Mesothelial cell of epicardium (in vitro differentiated cells): ENCODE results near the gene GLI1. TPM values are rescaled to one million over a fixed set of nuclear protein-coding genes. Genes with fewer than 3 reads are reported as not detected.

ENCODE experiments used
- DNase-seq, 2 experiments: peaks; one replicate each; pipeline ENCODE4 v3.0.0; 2021; ENCODE audit warnings: low spot score in 2 of 2; ENCODE audit not compliant: unreplicated experiment in 2 of 2
- H3K27ac Mint-ChIP-seq: 2 replicates; pipeline ENCODE4 v1.8.0; 2021; ENCODE audit warnings: mixed read lengths
- H3K27me3 Mint-ChIP-seq: 2 replicates; pipeline ENCODE4 v1.8.0; 2021; ENCODE audit warnings: low read depth, mixed read lengths
- H3K36me3 Mint-ChIP-seq: 2 replicates; pipeline ENCODE4 v1.8.0; 2021; ENCODE audit warnings: mixed read lengths
- H3K4me1 Mint-ChIP-seq: 2 replicates; pipeline ENCODE4 v1.8.0; 2021; ENCODE audit warnings: mixed read lengths
- H3K4me3 Mint-ChIP-seq: 2 replicates; pipeline ENCODE4 v1.8.0; 2021; ENCODE audit warnings: mild to moderate bottlenecking, moderate library complexity, mixed read lengths
- H3K9me3 Mint-ChIP-seq: 2 replicates; pipeline ENCODE4 v1.8.0; 2021; ENCODE audit warnings: mixed read lengths
- total RNA-seq: library from RNA; stranded (reverse); gene quantifications from 3 replicates; pipeline ENCODE4 v1.2.1, GENCODE V29; 2021
- TF ChIP-seq, protein P1 (sequence below): fragments of 200-600 bp; sonication (generic); IDR thresholded peaks from one replicate; pipeline ENCODE4 v1.5.0; 2021; ENCODE audit warnings: antibody characterized with exemption; ENCODE audit not compliant: unreplicated experiment

The GLI1 gene
- total RNA-seq, 1 donor from 2014 or later: 10.1 TPM

DNA sequence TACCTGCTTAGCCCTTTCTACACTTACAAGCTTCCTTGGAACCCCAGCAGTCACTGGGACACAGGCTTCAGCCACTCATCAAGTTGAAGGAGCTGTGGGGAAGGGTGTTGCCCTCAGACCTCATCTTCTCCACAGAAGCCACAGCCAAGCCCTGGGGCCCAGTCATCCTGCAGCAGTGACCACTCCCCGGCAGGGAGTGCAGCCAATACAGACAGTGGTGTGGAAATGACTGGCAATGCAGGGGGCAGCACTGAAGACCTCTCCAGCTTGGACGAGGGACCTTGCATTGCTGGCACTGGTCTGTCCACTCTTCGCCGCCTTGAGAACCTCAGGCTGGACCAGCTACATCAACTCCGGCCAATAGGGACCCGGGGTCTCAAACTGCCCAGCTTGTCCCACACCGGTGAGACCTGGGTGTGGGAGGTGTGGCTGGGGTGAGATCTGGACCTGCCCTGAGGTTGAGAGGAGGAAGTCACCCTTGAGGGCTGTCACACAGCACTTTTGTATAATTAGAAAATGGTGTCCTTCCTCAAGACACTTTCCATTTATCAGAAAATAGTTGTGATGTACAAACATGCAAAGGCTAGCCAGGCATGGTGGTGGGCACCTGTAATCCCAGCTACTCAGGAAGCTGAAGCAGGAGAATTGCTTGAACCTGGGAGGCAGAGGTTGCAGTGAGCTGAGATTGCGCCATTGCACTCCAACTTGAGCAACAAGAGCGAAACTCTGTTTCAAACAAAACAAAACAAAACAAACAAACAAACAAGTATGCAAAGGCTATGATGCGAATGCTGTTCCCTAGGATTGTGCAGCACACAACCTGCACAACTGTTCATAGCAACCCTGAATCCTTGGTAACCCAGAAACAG lies 9.9 kb downstream of the GLI1 start:
- no peak overlapping the region for H3K4me3 Mint-ChIP-seq
- no peaks in the 10 kb centered on the region for H3K9me3 Mint-ChIP-seq
- no peak for DNase-seq
- peaks cover 2% of the 10 kb centered on the region for H3K4me1 Mint-ChIP-seq
- H3K27ac Mint-ChIP-seq: no peak overlapping the region
- H3K27me3 Mint-ChIP-seq: peaks cover 92% of the 10 kb centered on the region
- H3K36me3 Mint-ChIP-seq: no peaks in the 10 kb centered on the region
- TF ChIP-seq, protein P1, sequence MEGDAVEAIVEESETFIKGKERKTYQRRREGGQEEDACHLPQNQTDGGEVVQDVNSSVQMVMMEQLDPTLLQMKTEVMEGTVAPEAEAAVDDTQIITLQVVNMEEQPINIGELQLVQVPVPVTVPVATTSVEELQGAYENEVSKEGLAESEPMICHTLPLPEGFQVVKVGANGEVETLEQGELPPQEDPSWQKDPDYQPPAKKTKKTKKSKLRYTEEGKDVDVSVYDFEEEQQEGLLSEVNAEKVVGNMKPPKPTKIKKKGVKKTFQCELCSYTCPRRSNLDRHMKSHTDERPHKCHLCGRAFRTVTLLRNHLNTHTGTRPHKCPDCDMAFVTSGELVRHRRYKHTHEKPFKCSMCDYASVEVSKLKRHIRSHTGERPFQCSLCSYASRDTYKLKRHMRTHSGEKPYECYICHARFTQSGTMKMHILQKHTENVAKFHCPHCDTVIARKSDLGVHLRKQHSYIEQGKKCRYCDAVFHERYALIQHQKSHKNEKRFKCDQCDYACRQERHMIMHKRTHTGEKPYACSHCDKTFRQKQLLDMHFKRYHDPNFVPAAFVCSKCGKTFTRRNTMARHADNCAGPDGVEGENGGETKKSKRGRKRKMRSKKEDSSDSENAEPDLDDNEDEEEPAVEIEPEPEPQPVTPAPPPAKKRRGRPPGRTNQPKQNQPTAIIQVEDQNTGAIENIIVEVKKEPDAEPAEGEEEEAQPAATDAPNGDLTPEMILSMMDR: no peak

DNA sequence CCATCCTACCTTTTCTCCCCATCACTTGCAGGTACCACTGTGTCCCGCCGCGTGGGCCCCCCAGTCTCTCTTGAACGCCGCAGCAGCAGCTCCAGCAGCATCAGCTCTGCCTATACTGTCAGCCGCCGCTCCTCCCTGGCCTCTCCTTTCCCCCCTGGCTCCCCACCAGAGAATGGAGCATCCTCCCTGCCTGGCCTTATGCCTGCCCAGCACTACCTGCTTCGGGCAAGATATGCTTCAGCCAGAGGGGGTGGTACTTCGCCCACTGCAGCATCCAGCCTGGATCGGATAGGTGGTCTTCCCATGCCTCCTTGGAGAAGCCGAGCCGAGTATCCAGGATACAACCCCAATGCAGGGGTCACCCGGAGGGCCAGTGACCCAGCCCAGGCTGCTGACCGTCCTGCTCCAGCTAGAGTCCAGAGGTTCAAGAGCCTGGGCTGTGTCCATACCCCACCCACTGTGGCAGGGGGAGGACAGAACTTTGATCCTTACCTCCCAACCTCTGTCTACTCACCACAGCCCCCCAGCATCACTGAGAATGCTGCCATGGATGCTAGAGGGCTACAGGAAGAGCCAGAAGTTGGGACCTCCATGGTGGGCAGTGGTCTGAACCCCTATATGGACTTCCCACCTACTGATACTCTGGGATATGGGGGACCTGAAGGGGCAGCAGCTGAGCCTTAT lies 10.8 kb downstream of the GLI1 start:
- H3K27me3 Mint-ChIP-seq: peaks cover 92% of the 10 kb centered on the region
- TF ChIP-seq, protein P1: no peak
- H3K4me3 Mint-ChIP-seq: no peak overlapping the region
- DNase-seq: no peak
- H3K9me3 Mint-ChIP-seq: no peaks in the 10 kb centered on the region
- peaks cover 7% of the 10 kb centered on the region for H3K4me1 Mint-ChIP-seq
- H3K27ac Mint-ChIP-seq: no peak overlapping the region
- no peaks in the 10 kb centered on the region for H3K36me3 Mint-ChIP-seq

DNA sequence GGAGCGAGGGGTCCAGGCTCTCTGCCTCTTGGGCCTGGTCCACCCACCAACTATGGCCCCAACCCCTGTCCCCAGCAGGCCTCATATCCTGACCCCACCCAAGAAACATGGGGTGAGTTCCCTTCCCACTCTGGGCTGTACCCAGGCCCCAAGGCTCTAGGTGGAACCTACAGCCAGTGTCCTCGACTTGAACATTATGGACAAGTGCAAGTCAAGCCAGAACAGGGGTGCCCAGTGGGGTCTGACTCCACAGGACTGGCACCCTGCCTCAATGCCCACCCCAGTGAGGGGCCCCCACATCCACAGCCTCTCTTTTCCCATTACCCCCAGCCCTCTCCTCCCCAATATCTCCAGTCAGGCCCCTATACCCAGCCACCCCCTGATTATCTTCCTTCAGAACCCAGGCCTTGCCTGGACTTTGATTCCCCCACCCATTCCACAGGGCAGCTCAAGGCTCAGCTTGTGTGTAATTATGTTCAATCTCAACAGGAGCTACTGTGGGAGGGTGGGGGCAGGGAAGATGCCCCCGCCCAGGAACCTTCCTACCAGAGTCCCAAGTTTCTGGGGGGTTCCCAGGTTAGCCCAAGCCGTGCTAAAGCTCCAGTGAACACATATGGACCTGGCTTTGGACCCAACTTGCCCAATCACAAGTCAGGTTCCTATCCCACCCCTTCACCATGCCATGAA lies 11.5 kb downstream of the GLI1 start:
- TF ChIP-seq, protein P1: no peak
- Mint-ChIP-seq H3K36me3 (no peaks in the 10 kb centered on the region), H3K27ac (no peak overlapping the region), H3K27me3 (peaks cover 92% of the 10 kb centered on the region), H3K4me1 (peaks cover 11% of the 10 kb centered on the region), H3K9me3 (no peaks in the 10 kb centered on the region), H3K4me3 (no peak overlapping the region)
- DNase-seq: no peak

DNA sequence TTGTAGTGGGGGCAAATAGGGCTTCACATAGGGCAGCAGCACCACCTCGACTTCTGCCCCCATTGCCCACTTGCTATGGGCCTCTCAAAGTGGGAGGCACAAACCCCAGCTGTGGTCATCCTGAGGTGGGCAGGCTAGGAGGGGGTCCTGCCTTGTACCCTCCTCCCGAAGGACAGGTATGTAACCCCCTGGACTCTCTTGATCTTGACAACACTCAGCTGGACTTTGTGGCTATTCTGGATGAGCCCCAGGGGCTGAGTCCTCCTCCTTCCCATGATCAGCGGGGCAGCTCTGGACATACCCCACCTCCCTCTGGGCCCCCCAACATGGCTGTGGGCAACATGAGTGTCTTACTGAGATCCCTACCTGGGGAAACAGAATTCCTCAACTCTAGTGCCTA lies 12.1 kb downstream of the GLI1 start:
- Mint-ChIP-seq H3K36me3 (no peaks in the 10 kb centered on the region), H3K4me3 (no peak overlapping the region), H3K27me3 (peaks cover 96% of the 10 kb centered on the region), H3K27ac (no peak overlapping the region), H3K4me1 (peaks cover 15% of the 10 kb centered on the region), H3K9me3 (no peaks in the 10 kb centered on the region)
- DNase-seq: no peak
- TF ChIP-seq, protein P1: no peak

DNA sequence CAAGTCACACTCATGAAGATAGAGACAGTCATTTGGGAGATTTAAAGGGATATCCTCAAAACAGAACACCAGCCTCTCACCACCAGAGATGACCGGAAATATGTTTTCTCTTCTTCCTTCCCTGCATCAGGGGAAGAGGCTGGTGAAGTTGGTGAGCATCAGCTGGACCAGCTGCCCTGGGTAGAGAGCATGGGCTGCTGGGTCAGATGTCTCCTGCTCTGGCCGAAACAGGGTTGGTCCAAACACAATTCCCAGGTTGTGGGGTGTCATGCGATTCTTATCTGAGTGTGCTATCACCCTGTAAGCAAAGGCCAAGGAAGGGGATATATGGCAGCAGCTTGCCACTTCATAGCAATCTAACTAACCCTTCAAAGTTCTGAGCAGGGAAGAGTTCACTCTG lies 12.8 kb downstream of the GLI1 start:
- no peak overlapping the region for H3K27ac Mint-ChIP-seq
- DNase-seq: no peak
- peaks cover 15% of the 10 kb centered on the region for H3K4me1 Mint-ChIP-seq
- H3K36me3 Mint-ChIP-seq: no peaks in the 10 kb centered on the region
- H3K9me3 Mint-ChIP-seq: no peaks in the 10 kb centered on the region
- no peak overlapping the region for H3K4me3 Mint-ChIP-seq
- peaks cover 97% of the 10 kb centered on the region for H3K27me3 Mint-ChIP-seq
- TF ChIP-seq, protein P1: no peak
